AG09309 (cell line): Measurements from ENCODE around the gene CLIP1.

Experiments used
- DNase-seq: peaks from one replicate; pipeline ENCODE4 v3.0.0-alpha.2; 2010; ENCODE audit warnings: low read depth
- H3K4me3 ChIP-seq: 2 replicates; pipeline ENCODE4 v1.5.1; 2011; ENCODE audit warnings: mild to moderate bottlenecking, low read depth, low read length, moderate library complexity; ENCODE audit not compliant: control insufficient read depth
- TF ChIP-seq, protein P1 (sequence below): IDR thresholded peaks from 2 replicates; pipeline ENCODE4 v1.5.1; 2011; ENCODE audit warnings: mild to moderate bottlenecking, low read depth, low read length, inconsistent platforms; ENCODE audit not compliant: insufficient read depth, control insufficient read depth; ENCODE audit errors: missing control alignments

CLIP1 gene

DNA sequence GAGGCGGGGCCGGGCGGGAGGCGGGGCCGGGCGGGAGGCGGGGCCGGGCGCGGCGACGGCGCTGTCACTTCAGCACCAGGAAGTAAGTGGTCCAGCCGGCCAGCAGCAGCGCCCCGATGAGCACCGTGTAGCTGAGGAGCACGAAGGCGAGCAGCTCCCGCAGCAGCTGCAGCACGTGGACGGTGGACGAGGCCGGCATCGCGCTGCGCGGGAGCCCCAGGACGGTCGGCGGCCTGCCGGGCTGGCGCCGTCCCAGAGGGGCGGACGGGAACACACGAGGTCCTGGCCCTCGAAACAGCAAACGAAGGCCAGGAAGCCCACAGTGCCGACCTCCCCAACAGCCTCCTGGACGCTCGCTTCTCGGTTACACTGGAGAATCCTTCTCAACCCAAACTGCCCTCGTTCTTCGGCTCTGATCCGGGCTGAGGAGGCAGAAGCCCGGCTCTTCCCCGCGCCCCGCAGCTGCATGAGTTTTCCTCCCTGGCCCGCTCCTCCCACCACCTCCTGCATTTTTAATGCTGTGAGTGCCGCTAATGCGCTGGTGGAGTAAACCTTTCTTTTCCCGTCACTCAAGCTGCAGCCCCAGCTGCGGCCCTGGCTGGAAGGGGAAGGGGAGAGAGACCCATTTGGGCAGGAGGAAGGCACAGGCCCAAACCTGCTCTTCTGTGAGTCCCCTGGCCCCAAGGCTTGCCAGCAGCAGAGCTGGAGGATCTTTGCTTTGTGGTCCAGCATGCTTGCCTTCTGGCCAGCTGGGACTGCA lies 195.9 kb downstream of the CLIP1 start:
- H3K4me3 ChIP-seq, result peak overlapping the region; percentile 6
- TF ChIP-seq, protein P1, sequence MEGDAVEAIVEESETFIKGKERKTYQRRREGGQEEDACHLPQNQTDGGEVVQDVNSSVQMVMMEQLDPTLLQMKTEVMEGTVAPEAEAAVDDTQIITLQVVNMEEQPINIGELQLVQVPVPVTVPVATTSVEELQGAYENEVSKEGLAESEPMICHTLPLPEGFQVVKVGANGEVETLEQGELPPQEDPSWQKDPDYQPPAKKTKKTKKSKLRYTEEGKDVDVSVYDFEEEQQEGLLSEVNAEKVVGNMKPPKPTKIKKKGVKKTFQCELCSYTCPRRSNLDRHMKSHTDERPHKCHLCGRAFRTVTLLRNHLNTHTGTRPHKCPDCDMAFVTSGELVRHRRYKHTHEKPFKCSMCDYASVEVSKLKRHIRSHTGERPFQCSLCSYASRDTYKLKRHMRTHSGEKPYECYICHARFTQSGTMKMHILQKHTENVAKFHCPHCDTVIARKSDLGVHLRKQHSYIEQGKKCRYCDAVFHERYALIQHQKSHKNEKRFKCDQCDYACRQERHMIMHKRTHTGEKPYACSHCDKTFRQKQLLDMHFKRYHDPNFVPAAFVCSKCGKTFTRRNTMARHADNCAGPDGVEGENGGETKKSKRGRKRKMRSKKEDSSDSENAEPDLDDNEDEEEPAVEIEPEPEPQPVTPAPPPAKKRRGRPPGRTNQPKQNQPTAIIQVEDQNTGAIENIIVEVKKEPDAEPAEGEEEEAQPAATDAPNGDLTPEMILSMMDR, result no peak
- no peak for DNase-seq

DNA sequence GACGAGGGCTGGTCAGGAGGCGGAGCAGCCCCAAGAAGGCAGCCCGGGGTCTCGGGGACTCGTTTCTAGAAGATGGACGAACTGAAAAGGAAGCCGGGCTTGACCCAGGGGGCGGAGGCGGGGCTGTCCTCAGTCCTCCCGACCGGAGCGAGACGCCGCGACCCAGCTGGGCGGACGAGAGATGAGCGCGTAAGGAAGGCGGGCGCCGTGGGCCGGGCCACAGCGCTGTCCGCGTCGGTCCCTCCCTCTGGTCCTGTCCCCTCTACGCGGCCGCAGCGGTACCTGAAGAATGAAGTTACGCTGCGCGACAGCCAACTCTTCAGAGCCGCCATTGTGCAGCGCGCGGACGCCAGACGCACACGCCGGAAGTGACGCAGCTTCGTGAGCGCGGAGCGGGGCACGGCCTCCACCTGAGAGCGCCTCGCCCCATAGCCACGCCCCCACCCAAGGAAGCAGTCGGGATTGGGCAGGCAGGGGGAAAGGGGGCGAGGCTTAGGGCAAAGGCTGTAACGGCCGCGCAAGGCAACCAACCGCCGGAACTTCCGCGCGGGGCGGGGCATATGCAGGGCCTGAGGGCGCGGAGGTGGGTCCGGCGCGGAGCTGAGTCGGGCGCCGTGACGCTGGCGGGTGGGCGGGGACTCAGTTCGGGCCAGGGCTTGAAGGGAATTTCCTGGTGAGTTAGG lies 196.6 kb downstream of the CLIP1 start, which contains the start of gene DIABLO:
Gene DIABLO, minus strand, starts transcription at position 370 of the 683 bp plus-strand sequence. Its CDS starts 38 bp downstream, at position 332.
- H3K4me3 ChIP-seq, result peak within 1 kb of the TSS; percentile 82
- TF ChIP-seq, protein P1, result no peak
- peak; percentile 94 for DNase-seq
